A549 (cell line): ENCODE measurements around the gene ANKS1B.

Experiments used
- GATA3 ChIP-seq: IDR thresholded peaks from 2 replicates; pipeline ENCODE4 v1.6.1; 2012; ENCODE audit warnings: borderline replicate concordance
- JUN ChIP-seq, 2 experiments: fragments of >200 bp; sonication (Bioruptor Twin); formaldehyde crosslinking; IDR thresholded peaks; 2 replicates in 1 of 2; 3 replicates in 1 of 2; pipeline ENCODE4 v1.6.1; 2016 to 2017
- MYC ChIP-seq: IDR thresholded peaks from 2 replicates; pipeline ENCODE4 v1.6.1; 2012; ENCODE audit warnings: mild to moderate bottlenecking, inconsistent platforms, low read length, improper control_type of control experiment, borderline replicate concordance
- POLR2A ChIP-seq: IDR thresholded peaks from 2 replicates; pipeline ENCODE4 v1.6.1; 2012; ENCODE audit warnings: mild to moderate bottlenecking, low read length
- RCOR1 ChIP-seq: fragments of 150-350 bp; IDR thresholded peaks from 2 replicates; pipeline ENCODE4 v1.6.1; 2014; ENCODE audit warnings: antibody characterized with exemption, low read length, low read depth
- RFX5 ChIP-seq: fragments of 450-650 bp; IDR thresholded peaks from 2 replicates; pipeline ENCODE4 v1.7.1; 2014; ENCODE audit warnings: antibody characterized with exemption, mild to moderate bottlenecking, moderate library complexity
- TFCP2L1 ChIP-seq: fragments of 250-450 bp; sonication (Bioruptor Pico); IDR thresholded peaks from 2 replicates; pipeline ENCODE4 v1.5.0; 2021; ENCODE audit warnings: mild to moderate bottlenecking
- TP53 ChIP-seq: fragments of 250-450 bp; sonication (Bioruptor Pico); IDR thresholded peaks from 2 replicates; pipeline ENCODE4 v1.5.0; 2021; ENCODE audit warnings: mild to moderate bottlenecking, moderate library complexity
- TF ChIP-seq, protein P1 (sequence below): fragments of >200 bp; sonication (Bioruptor Twin); formaldehyde crosslinking; IDR thresholded peaks from 3 replicates; pipeline ENCODE4 v1.5.1; 2016

DNA sequence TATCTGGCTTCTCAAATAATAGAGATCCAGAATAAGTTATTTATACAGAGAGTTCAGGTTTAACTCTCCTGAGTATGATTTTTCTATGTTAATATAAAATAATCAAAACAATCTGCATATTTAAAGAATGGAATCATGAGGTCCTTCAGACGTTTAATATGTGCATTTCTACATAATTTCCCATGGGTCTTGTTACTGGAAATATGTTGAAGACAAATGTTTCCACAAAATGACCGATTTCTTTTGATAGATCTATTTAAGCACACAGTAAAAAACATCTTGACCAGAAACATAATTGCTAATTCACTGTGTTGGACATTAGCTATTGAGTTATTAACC lies 957.7 kb downstream of the ANKS1B start:
- TF ChIP-seq TP53 = no peak
- TF ChIP-seq, protein P1, sequence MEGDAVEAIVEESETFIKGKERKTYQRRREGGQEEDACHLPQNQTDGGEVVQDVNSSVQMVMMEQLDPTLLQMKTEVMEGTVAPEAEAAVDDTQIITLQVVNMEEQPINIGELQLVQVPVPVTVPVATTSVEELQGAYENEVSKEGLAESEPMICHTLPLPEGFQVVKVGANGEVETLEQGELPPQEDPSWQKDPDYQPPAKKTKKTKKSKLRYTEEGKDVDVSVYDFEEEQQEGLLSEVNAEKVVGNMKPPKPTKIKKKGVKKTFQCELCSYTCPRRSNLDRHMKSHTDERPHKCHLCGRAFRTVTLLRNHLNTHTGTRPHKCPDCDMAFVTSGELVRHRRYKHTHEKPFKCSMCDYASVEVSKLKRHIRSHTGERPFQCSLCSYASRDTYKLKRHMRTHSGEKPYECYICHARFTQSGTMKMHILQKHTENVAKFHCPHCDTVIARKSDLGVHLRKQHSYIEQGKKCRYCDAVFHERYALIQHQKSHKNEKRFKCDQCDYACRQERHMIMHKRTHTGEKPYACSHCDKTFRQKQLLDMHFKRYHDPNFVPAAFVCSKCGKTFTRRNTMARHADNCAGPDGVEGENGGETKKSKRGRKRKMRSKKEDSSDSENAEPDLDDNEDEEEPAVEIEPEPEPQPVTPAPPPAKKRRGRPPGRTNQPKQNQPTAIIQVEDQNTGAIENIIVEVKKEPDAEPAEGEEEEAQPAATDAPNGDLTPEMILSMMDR = no peak
- TF ChIP-seq POLR2A = no peak
- TF ChIP-seq RFX5 = no peak
- no peak for TF ChIP-seq MYC
- no peak for TF ChIP-seq TFCP2L1
- TF ChIP-seq RCOR1 = no peak
- no peak for TF ChIP-seq GATA3
- no peak for TF ChIP-seq JUN (IDR thresholded peaks at IDR 0.05)
